Lower leg skin (tissue), 3 donors: ENCODE results near the gene LRP6.

Experiments
- CTCF ChIP-seq, 3 donors: fragments of 450-650 bp; IDR thresholded peaks; one replicate each; pipeline ENCODE4 v1.5.1; 2016; ENCODE audit warnings: antibody characterized with exemption in 3 of 3, mild to moderate bottlenecking in 3 of 3, moderate library complexity in 2 of 3
- POLR2A ChIP-seq, 2 donors: fragments of 450-650 bp; IDR thresholded peaks; one replicate each; pipeline ENCODE4 v1.6.1; 2016 to 2017; ENCODE audit warnings: antibody characterized with exemption in 2 of 2, mild to moderate bottlenecking in 1 of 2, moderate library complexity in 1 of 2

- no peak for TF ChIP-seq CTCF (IDR thresholded peaks at IDR 0.05)
- no peak for TF ChIP-seq POLR2A (IDR thresholded peaks at IDR 0.05)
Measured at GRCh38 chr12:12239127-12239526, 27.7 kb downstream of the LRP6 start.
